ENCODE measurements around the gene CRAMP1. TPM values are rescaled to one million over a fixed set of nuclear protein-coding genes. Genes with fewer than 3 reads are reported as not detected.

Gene CRAMP1
- total RNA-seq, 8 experiments from 2014 or later, result 7.0 to 24.8 (median 11.0) TPM

DNA sequence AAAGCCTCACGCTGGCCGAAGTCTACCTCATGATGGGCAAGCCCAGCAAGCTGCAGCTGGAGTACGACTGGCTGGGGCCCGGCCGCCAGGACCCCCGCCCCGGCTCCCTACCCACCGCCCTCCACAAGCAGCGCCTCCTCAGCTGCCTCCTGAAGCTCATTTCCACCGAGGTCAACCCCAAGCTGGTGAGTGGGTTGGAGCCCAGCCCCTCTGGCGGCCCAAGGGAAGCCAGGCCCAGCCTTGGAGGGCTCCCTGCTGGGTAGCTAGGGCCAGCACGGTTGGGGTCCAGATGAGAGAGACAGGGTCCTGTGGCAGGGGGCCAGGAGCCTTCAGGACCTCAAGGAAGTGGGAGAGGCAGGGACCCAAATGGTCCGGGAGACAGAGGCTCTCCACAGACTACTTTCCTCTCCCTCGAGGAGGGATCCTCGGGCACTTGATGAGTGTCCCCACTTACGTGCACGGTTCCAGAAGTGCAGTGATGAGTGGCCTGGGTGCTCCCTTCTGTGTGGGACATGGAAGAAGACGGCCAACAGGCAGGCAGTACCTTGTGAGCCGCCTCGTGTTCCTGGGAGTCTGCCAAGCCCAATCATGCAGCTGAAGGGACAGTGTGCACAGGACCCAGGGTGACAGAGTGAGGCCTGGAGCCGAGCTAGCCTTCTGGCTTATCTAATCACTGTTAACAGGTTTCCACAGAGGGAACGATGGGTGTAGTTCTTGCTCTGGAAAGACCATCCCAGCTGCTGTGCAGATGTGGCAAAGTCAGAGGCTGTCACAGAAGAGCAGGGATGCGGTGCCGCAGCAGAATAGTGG lies 44.9 kb downstream of the CRAMP1 start:
- ATAC-seq (replicated peaks in 6 of 8), result no peak

DNA sequence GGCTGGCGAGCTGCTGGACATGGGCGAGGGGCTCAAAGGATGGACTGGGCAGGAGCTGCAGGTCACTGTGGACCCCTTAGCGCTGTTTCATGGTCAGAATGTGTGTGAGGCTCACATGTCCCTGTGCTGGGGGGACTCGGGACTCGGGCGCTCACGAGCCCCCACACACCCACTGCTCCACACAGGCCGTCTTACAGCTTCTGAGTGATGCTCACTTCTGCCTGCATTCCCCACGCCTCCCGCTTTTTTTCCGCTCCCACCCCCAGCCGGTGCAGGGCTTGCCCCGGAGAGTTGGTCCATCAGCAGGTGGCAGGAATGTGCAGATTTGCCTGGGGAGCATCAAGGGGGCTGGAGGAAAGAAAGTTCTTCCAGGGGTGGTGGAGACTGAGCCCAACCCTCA lies 45.7 kb downstream of the CRAMP1 start:
- H3K4me1 ChIP-seq (replicated peaks in 1 of 2), result no peaks in the 10 kb centered on the region
- ATAC-seq (replicated peaks in 6 of 8), result no peak
- H3K4me3 ChIP-seq, result no peak overlapping the region
- in situ Hi-C loops (cut with MboI; ENCODE audit: low pct_unique_long_range_greater_than_20kb in 2 of 9, low sequenced_read_pairs in 9 of 9, unreplicated experiment in 9 of 9), result no loop called here
- 100% methylated on average over 1 to 2 of the region's 13 CpGs; no CpG with 5 or more reads in 7 of the 10 experiments for WGBS, 10 experiments
- H3K27ac ChIP-seq, result no peak overlapping the region

More for the DNA sequence above, 44.9 kb downstream of the CRAMP1 start:
- no peak overlapping the region for H3K27ac ChIP-seq
- in situ Hi-C loops (cut with MboI; ENCODE audit: low pct_unique_long_range_greater_than_20kb in 2 of 9, low sequenced_read_pairs in 9 of 9, unreplicated experiment in 9 of 9), result no loop called here
- H3K4me1 ChIP-seq (replicated peaks in 1 of 2), result no peaks in the 10 kb centered on the region
- WGBS, 10 experiments, result 52 to 100% (median 88%) methylated on average over 2 to 4 of the region's 24 CpGs; no CpG with 5 or more reads in 6 of the 10 experiments
- H3K4me3 ChIP-seq, result no peak overlapping the region

DNA sequence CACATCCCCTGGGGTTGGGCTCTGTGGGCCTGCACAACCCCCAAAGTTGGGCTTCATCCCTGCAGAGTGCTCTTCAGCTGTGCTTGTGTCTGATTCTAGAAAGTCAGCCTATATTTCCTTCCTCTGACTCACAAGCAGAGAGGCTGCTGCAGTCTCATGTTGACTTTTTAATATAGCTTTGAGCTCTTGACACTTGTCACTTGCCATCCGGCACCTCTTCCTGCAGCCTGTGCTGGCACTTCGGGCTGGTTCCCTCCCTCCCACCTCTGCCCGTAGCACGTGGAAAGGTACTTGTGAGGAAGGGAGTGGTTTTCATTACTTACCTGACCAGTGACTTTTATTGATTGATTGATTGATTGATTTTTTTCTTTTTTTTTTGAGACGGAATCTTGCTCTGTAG lies 46.9 kb downstream of the CRAMP1 start:
- 80 to 83% (median 80%) methylated on average over 2 to 4 of the region's 5 CpGs; no CpG with 5 or more reads in 7 of the 10 experiments for WGBS, 10 experiments

DNA sequence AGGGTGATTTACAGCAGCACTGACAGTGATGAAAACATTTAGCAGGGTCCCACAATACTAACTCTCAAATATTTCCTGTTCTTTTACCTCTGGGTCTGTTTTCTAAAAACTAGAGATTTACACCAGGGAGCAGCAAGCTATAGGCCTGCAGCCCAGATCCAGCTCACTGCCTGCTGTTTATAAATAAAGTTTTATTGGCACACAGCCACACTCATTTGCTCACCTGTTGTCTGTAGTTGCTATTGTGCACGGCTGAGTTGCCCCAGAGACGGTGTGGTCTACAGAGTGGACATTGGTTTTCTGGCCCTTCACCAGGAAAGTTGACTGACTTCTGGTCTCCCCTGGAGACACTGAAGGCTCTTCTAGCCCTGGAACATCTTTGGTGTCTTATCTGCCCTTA lies 49.7 kb downstream of the CRAMP1 start:
- Histone ChIP-seq H3K4me3 (no peak overlapping the region), H3K27ac (no peak overlapping the region), H3K4me1 (replicated peaks in 1 of 2) (no peaks in the 10 kb centered on the region)
- in situ Hi-C loops (cut with MboI; ENCODE audit: low pct_unique_long_range_greater_than_20kb in 2 of 9, low sequenced_read_pairs in 9 of 9, unreplicated experiment in 9 of 9), result no loop called here
- WGBS, 10 experiments, result 88 to 100% (median 100%) methylated on average over 2 of the region's 2 CpGs; no CpG with 5 or more reads in 7 of the 10 experiments
- ATAC-seq (replicated peaks in 6 of 8), result peak in 1 of 8 experiments; percentile 89

More for the DNA sequence above, 46.9 kb downstream of the CRAMP1 start:
- Histone ChIP-seq H3K27ac (no peak overlapping the region), H3K4me3 (no peak overlapping the region), H3K4me1 (replicated peaks in 1 of 2) (no peaks in the 10 kb centered on the region)
- in situ Hi-C loops (cut with MboI; ENCODE audit: low pct_unique_long_range_greater_than_20kb in 2 of 9, low sequenced_read_pairs in 9 of 9, unreplicated experiment in 9 of 9), result no loop called here
- no peak for ATAC-seq (replicated peaks in 6 of 8)

DNA sequence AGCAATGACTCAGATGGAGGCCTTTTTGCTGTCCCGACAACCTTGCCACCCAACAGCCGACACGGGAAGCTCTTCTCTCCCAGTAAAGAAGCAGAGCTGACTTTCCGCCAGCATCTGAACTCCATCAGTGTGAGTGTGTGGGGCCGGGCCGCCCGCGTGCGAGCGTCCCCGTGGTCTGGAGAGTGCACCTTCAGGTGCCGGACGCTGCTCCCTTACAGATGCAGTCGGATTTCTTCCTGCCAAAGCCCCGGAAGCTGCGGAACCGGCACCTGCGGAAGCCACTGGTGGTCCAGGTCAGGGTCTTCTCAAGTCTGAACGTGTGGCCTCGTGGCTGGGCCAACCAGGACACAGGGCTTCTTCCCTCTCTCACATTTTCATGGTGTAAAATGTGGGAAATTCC lies 50.4 kb downstream of the CRAMP1 start:
- 86 to 100% (median 94%) methylated on average over 2 to 3 of the region's 20 CpGs; no CpG with 5 or more reads in 6 of the 10 experiments for WGBS, 10 experiments
- in situ Hi-C loops (cut with MboI; ENCODE audit: low pct_unique_long_range_greater_than_20kb in 2 of 9, low sequenced_read_pairs in 9 of 9, unreplicated experiment in 9 of 9), result no loop called here
- ATAC-seq (replicated peaks in 6 of 8), result no peak
- Histone ChIP-seq H3K4me1 (replicated peaks in 1 of 2) (no peaks in the 10 kb centered on the region), H3K27ac (no peak overlapping the region), H3K4me3 (no peak overlapping the region)

DNA sequence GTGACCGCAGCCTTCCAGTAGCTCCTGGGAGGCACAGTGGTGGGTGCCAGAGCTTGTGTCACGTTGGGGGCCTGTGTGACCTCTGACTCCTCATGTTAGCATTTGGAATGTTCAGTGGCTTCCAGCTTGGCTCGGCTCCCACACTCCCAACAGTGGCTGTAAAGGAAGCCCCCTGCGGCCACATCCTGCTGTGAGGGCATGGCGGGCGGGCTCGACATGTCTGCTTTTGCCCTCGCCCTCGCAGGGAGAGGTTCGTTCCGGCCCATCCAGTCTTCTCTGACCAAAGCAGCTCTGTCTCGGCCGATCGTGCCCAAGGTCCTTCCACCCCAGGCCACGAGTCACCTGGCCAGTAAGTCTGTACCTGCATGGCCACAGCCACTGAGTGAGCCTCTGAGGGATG lies 53.7 kb downstream of the CRAMP1 start:
- ATAC-seq (replicated peaks in 6 of 8), result no peak
- in situ Hi-C loops (cut with MboI; ENCODE audit: low pct_unique_long_range_greater_than_20kb in 2 of 9, low sequenced_read_pairs in 9 of 9, unreplicated experiment in 9 of 9), result no loop called here
- 50 to 100% (median 82%) methylated on average over 1 to 5 of the region's 15 CpGs; no CpG with 5 or more reads in 6 of the 10 experiments for WGBS, 10 experiments
- Histone ChIP-seq H3K4me1 (replicated peaks in 1 of 2) (no peaks in the 10 kb centered on the region), H3K4me3 (no peak overlapping the region), H3K27ac (no peak overlapping the region)

DNA sequence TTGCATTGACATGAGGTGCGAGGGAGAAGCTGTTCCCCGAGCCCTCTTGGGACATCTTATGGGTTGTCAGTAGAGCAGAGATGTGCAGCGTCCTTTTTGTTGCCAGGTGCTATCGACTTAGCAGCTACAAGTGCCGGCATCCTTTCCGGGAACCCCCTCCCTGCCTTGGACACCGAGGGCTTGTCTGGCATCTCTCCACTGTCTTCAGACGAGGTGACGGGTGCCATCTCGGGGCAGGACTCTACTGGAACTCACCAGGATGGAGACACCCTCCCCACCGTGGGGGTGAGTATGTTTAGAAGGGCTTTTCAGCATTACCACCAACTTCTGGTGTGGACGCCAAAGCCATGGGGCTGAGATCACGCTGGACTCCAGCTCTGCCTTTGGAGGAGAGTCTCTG lies 54.2 kb downstream of the CRAMP1 start:
- Histone ChIP-seq H3K27ac (no peak overlapping the region), H3K4me1 (replicated peaks in 1 of 2) (no peaks in the 10 kb centered on the region), H3K4me3 (no peak overlapping the region)
- in situ Hi-C loops (cut with MboI; ENCODE audit: low pct_unique_long_range_greater_than_20kb in 2 of 9, low sequenced_read_pairs in 9 of 9, unreplicated experiment in 9 of 9), result no loop called here
- 96 to 100% methylated on average over 4 of the region's 13 CpGs; no CpG with 5 or more reads in 8 of the 10 experiments for WGBS, 10 experiments
- no peak for ATAC-seq (replicated peaks in 6 of 8)

DNA sequence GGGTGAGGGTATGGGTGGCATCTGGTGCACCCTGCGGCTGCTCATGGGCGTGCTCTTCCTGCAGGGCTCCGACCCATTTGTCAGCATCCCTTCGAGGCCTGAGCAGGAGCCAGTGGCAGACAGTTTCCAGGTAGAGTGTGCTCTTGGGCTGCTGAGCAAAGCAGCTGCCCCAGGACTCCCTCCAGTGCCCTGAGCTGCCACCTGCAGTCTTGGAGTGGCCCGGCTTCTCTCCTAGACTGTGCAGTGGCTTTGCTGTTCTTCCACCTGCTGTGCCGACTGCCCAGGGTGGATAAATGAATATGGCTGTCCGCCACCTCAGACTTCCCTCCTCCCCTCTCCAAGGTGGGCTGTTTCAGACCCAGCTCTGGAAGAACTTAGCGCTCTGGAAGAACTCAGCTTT lies 55.1 kb downstream of the CRAMP1 start:
- Histone ChIP-seq H3K4me3 (no peak overlapping the region), H3K27ac (no peak overlapping the region), H3K4me1 (replicated peaks in 1 of 2) (no peaks in the 10 kb centered on the region)
- in situ Hi-C loops (cut with MboI; ENCODE audit: low pct_unique_long_range_greater_than_20kb in 2 of 9, low sequenced_read_pairs in 9 of 9, unreplicated experiment in 9 of 9), result no loop called here
- ATAC-seq (replicated peaks in 6 of 8), result no peak
- 80 to 100% (median 100%) methylated on average over 1 to 4 of the region's 8 CpGs; no CpG with 5 or more reads in 4 of the 10 experiments for WGBS, 10 experiments

DNA sequence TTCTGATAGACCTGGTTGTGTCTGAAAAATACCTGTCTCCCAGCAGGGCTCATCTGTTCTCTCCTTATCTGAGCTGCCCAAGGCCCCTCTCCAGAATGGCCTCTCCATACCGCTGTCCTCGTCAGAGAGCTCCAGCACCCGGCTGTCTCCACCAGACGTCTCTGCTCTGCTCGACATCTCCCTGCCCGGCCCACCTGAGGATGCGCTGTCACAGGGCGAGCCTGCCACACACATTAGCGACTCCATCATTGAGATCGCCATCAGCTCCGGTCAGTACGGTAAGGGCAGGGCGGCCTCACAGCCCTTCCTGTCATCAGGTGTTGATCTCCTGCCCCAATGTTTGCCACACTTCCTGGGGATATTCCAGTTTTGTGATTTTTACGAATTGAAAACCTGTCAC lies 55.8 kb downstream of the CRAMP1 start:
- in situ Hi-C loops (cut with MboI; ENCODE audit: low pct_unique_long_range_greater_than_20kb in 2 of 9, low sequenced_read_pairs in 9 of 9, unreplicated experiment in 9 of 9), result no loop called here
- H3K27ac ChIP-seq, result no peak overlapping the region
- no peaks in the 10 kb centered on the region for H3K4me1 ChIP-seq (replicated peaks in 1 of 2)
- WGBS, 10 experiments, result 60 to 100% (median 84%) methylated on average over 1 to 4 of the region's 14 CpGs; no CpG with 5 or more reads in 6 of the 10 experiments
- no peak for ATAC-seq (replicated peaks in 6 of 8)
- no peak overlapping the region for H3K4me3 ChIP-seq

DNA sequence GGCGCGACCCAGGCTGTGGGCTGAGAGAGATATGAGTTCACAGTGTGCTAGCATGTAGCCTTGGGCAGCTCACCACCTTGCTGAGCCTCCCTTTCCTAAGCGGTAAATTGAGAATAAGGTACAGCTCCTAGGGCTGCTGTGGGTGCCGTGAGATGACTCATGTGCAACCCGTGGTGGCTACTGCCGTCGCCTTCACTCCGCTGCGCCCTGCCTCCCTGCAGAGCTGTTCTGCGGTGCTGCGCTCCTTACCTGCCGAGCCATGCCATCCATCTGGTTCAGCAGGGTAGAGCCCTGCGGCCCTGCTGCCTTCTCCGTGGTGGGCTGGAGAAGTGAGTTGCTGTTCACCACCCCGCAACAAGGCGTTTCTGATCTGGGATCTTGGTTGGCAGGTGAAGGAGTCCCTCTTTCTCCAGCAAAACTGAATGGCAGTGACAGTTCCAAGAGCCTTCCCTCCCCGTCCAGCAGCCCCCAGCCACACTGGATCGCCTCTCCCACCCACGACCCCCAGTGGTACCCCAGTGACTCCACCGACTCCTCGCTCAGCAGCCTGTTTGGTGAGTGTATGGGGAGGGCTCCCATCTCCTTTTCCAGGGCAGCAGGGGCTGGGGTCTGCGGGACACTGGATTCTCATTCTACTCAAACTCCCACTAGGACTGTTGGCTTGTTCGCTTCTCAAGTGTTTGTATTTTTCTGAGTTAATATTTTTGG lies 56.6 kb downstream of the CRAMP1 start:
- Histone ChIP-seq H3K27ac (no peak overlapping the region), H3K4me1 (replicated peaks in 1 of 2) (no peaks in the 10 kb centered on the region), H3K4me3 (no peak overlapping the region)
- ATAC-seq (replicated peaks in 6 of 8), result no peak
- WGBS, 10 experiments, result 95 to 100% (median 96%) methylated on average over 2 to 10 of the region's 23 CpGs; no CpG with 5 or more reads in 6 of the 10 experiments
- in situ Hi-C loops (cut with MboI; ENCODE audit: low pct_unique_long_range_greater_than_20kb in 2 of 9, low sequenced_read_pairs in 9 of 9, unreplicated experiment in 9 of 9), result no loop called here

DNA sequence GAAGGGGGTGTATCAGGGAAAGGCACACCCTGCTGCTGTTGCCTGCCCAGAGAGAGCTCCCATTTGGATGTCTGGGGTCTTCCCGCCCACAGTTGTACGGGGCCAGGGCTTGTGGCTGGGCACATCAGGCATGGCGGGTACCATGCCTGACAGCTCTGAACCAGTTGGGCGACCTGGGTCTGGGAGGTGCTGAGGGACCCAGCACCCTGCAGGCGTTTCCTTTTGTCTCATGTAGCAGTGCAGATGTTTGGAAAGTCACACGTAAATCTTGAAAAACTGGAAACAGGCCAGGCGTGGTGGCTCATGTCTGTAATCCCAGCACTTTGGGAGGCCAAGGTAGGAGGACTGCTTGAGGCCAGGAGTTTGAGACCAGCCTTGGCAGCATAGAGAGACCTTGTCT lies 57.5 kb downstream of the CRAMP1 start:
- in situ Hi-C loops (cut with MboI; ENCODE audit: low pct_unique_long_range_greater_than_20kb in 2 of 9, low sequenced_read_pairs in 9 of 9, unreplicated experiment in 9 of 9), result no loop called here

DNA sequence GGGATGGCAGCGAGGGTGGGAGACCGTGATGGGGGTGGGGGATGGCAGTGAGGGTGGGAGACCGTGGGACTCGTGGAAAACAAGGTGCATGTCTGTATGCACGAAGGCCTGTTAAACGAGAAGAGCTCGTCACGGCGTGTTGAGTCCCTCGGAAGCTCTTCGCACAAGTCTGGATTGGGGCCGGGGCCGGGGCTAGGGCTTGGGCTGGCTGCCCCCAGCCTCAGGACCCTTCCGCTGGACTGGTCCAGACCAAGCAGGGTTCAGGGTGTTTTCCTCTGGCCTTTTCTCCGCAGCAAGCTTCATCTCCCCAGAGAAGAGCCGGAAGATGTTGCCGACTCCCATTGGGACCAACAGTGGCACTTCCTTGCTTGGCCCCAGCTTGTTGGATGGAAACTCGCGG lies 58.2 kb downstream of the CRAMP1 start:
- H3K4me1 ChIP-seq (replicated peaks in 1 of 2), result no peaks in the 10 kb centered on the region
- 92 to 94% (median 93%) methylated on average over 2 to 3 of the region's 19 CpGs; no CpG with 5 or more reads in 7 of the 10 experiments for WGBS, 10 experiments
- in situ Hi-C loops (cut with MboI; ENCODE audit: low pct_unique_long_range_greater_than_20kb in 2 of 9, low sequenced_read_pairs in 9 of 9, unreplicated experiment in 9 of 9), result no loop called here
- no peak overlapping the region for H3K4me3 ChIP-seq
- no peak for ATAC-seq (replicated peaks in 6 of 8)
- no peak overlapping the region for H3K27ac ChIP-seq

More for the DNA sequence above, 57.5 kb downstream of the CRAMP1 start:
- no peak overlapping the region for H3K4me3 ChIP-seq
- no peak for ATAC-seq (replicated peaks in 6 of 8)
- WGBS, 10 experiments, result 90 to 100% (median 93%) methylated on average over 2 to 7 of the region's 7 CpGs; no CpG with 5 or more reads in 4 of the 10 experiments
- no peak overlapping the region for H3K27ac ChIP-seq
- no peaks in the 10 kb centered on the region for H3K4me1 ChIP-seq (replicated peaks in 1 of 2)

DNA sequence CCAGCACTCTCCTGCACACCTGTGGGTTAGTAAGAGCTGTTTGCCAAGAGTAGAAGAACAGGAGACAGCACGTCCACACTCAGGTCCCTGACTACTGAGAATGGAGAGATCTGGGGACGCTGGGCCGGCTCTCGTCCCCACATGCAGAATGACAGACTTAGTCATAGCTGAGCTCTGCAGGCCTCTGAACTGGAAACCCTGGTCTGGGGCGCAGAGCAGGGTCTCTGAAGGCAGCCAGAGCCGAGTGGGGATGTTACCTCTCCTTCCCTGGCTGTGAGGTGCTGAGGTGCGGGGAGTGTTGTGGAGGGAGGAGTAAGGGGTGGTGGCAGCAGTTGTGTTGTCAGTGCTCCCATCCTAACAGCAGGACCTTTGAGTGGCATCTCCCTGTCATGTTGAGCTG lies 58.7 kb downstream of the CRAMP1 start:
- no peaks in the 10 kb centered on the region for H3K4me1 ChIP-seq (replicated peaks in 1 of 2)
- no peak overlapping the region for H3K27ac ChIP-seq
- WGBS, 10 experiments, result 70 to 100% (median 94%) methylated on average over 2 to 5 of the region's 7 CpGs; no CpG with 5 or more reads in 4 of the 10 experiments
- in situ Hi-C loops (cut with MboI; ENCODE audit: low pct_unique_long_range_greater_than_20kb in 2 of 9, low sequenced_read_pairs in 9 of 9, unreplicated experiment in 9 of 9), result no loop called here
- H3K4me3 ChIP-seq, result no peak overlapping the region
- no peak for ATAC-seq (replicated peaks in 6 of 8)
